Endothelial cell of umbilical vein (primary cell): ENCODE data around the gene TP53BP1. TPM values are rescaled to one million over a fixed set of nuclear protein-coding genes. Genes with fewer than 3 reads are reported as not detected.

ENCODE experiments used
- BruUV-seq: library from RNA; stranded (reverse); fragments of 400-500 nt; replicated peaks from 2 replicates; lab custom pipeline; 2021; lab: Mats Ljungman, UMichigan
- CTCF ChIA-PET: fragments of 300-600, 350-600 bp; sonication (Branson Sonifier 250); formaldehyde crosslinking; loops from one replicate; lab custom pipeline; 2021; ENCODE audit warnings: antibody characterized with exemption, inconsistent platforms; lab: Charles Lee
- POLR2A ChIA-PET: fragments of 300-600, 350-600 bp; sonication (Branson Sonifier 250); formaldehyde crosslinking; loops from one replicate; lab custom pipeline; 2021; ENCODE audit warnings: antibody characterized with exemption, inconsistent platforms; lab: Charles Lee
- DNase-seq: peaks from one replicate; pipeline ENCODE4 v3.0.0-alpha.2; 2011; ENCODE audit warnings: low read depth, low spot score
- FAIRE-seq: peaks from 2 replicates; lab custom pipeline; 2011; peaks lifted over from hg19 to GRCh38; lab: Jason Lieb, UNC
- H2AFZ ChIP-seq: 2 replicates; pipeline ENCODE4 v1.6.0; 2012; ENCODE audit warnings: low read depth, low read length, control low read depth, inconsistent platforms
- H3K27ac ChIP-seq: 2 replicates; pipeline ENCODE4 v1.5.1; 2011; ENCODE audit warnings: low read depth, mild to moderate bottlenecking, control low read depth, low read length, moderate library complexity; ENCODE audit not compliant: insufficient read depth
- H3K27me3 ChIP-seq, 2 experiments: 2 replicates each; pipeline versions ENCODE4 v1.6.0 to v1.6.1; 2011; ENCODE audit warnings: low read length in 2 of 2, mixed read lengths in 1 of 2; ENCODE audit not compliant: control insufficient read depth in 2 of 2, insufficient read depth in 2 of 2
- H3K36me3 ChIP-seq, 2 experiments: 2 replicates in 1 of 2; 3 replicates in 1 of 2; pipeline ENCODE4 v1.5.1; 2011; ENCODE audit warnings: low read length in 2 of 2, mild to moderate bottlenecking in 1 of 2, moderate library complexity in 1 of 2; ENCODE audit not compliant: control insufficient read depth in 2 of 2, insufficient read depth in 2 of 2; ENCODE audit errors: extremely low read depth in 1 of 2
- H3K4me1 ChIP-seq: 3 replicates; pipeline ENCODE4 v1.5.1; 2011; ENCODE audit warnings: mild to moderate bottlenecking, low read length; ENCODE audit not compliant: control insufficient read depth, insufficient read depth; ENCODE audit errors: extremely low read depth
- H3K4me2 ChIP-seq: 2 replicates; pipeline ENCODE4 v1.6.1; 2011; ENCODE audit warnings: low read length, control low read depth, mixed read lengths; ENCODE audit not compliant: insufficient read depth
- H3K4me3 ChIP-seq, 3 experiments: fragments of 200-600 bp in 1 of 3; sonication (generic), shearing (Covaris generic) in 1 of 3; replicated peaks in 1 of 3; 2 replicates each; pipeline ENCODE4 v1.5.1; 2011 to 2016; ENCODE audit warnings: control low read depth in 3 of 3, low read length in 3 of 3, mild to moderate bottlenecking in 2 of 3, inconsistent platforms in 1 of 3, low read depth in 1 of 3, moderate library complexity in 1 of 3; ENCODE audit not compliant: insufficient read depth in 1 of 3
- H3K79me2 ChIP-seq: 2 replicates; pipeline ENCODE4 v1.6.0; 2012; ENCODE audit warnings: low read length, inconsistent platforms; ENCODE audit not compliant: control insufficient read depth, insufficient read depth
- H3K9ac ChIP-seq: replicated peaks from 2 replicates; pipeline ENCODE3; 2011; ENCODE audit warnings: low read length, control low read depth; ENCODE audit not compliant: insufficient read depth; ENCODE audit errors: extremely low read depth
- H3K9me1 ChIP-seq: replicated peaks from 3 replicates; pipeline ENCODE4 v1.6.0; 2011; ENCODE audit warnings: mild to moderate bottlenecking, low read length; ENCODE audit not compliant: control insufficient read depth, insufficient read depth; ENCODE audit errors: extremely low read depth
- H3K9me3 ChIP-seq: replicated peaks from 2 replicates; pipeline ENCODE4 v1.5.1; 2012; ENCODE audit warnings: low read length, inconsistent platforms; ENCODE audit not compliant: control insufficient read depth, insufficient read depth
- H4K20me1 ChIP-seq: replicated peaks from 2 replicates; pipeline ENCODE3; 2011; ENCODE audit warnings: mild to moderate bottlenecking, low read length; ENCODE audit not compliant: control insufficient read depth, insufficient read depth; ENCODE audit errors: extremely low read depth
- CTCF ChIP-seq, 2 donors: IDR thresholded peaks; 1 replicate in 1 of 2; 2 replicates in 1 of 2; pipeline ENCODE4 v1.5.1; 2011; ENCODE audit warnings: low read length in 2 of 2, mild to moderate bottlenecking in 2 of 2, moderate library complexity in 2 of 2, control low read depth in 1 of 2, inconsistent platforms in 1 of 2, low read depth in 1 of 2; ENCODE audit not compliant: insufficient read depth in 1 of 2; ENCODE audit errors: extremely low read depth in 1 of 2
- FOS ChIP-seq: IDR thresholded peaks from 2 replicates; pipeline ENCODE4 v1.6.1; 2011; ENCODE audit warnings: mild to moderate bottlenecking, low read length, moderate library complexity, borderline replicate concordance; ENCODE audit not compliant: insufficient read depth
- GATA2 ChIP-seq: IDR thresholded peaks from 2 replicates; pipeline ENCODE4 v1.7.0; 2011; ENCODE audit warnings: low read depth, mild to moderate bottlenecking, moderate library complexity, mixed read lengths, low read length; ENCODE audit not compliant: insufficient read length, insufficient read depth
- JUN ChIP-seq: IDR thresholded peaks from 2 replicates; pipeline ENCODE4 v1.6.1; 2011; ENCODE audit warnings: borderline replicate concordance, low read depth; ENCODE audit not compliant: insufficient read length, insufficient read depth
- POLR2A ChIP-seq: IDR thresholded peaks from 2 replicates; pipeline ENCODE4 v1.6.1; 2012; ENCODE audit warnings: low read depth, mild to moderate bottlenecking, control low read depth, low read length
- POLR2AphosphoS5 ChIP-seq: IDR thresholded peaks from 2 replicates; pipeline ENCODE4 v1.6.1; 2012; ENCODE audit warnings: low read depth, mild to moderate bottlenecking, control low read depth, low read length, moderate library complexity; ENCODE audit not compliant: insufficient read depth
- dilution Hi-C: fragments of 300-500 bp; cut with MboI; formaldehyde crosslinking; loops from one replicate; pipeline ENCODE4 v1.15.0; 2019; ENCODE audit warnings: low sequenced_read_pairs; ENCODE audit not compliant: extremely low pct_ligation_motif_present
- intact Hi-C: fragments of 100-400 bp; cut with micrococcal nuclease; formaldehyde crosslinking; loops from one replicate; pipeline ENCODE4 v1.10.0; 2022
- polyA plus RNA-seq, 4 experiments: library from polyadenylated mRNA; depleted of rRNA in 3 of 4; stranded (reverse) in 3 of 4; unstranded in 1 of 4; fragments of >200 nt; gene quantifications; 2 replicates each; pipeline versions ENCODE4 v1.2.1 to v1.2.3, GENCODE V29; 2011 to 2012; ENCODE audit warnings: missing spikeins in 1 of 4
- total RNA-seq: library from RNA; stranded (reverse); gene quantifications from 2 replicates; pipeline ENCODE4 v1.2.3, GENCODE V29; 2021
- TF ChIP-seq, protein P1 (sequence below): IDR thresholded peaks from 2 replicates; pipeline ENCODE4 v1.6.1; 2011; ENCODE audit not compliant: insufficient read depth, insufficient read length

The TP53BP1 gene
- total and polyA plus RNA-seq, 2 donors (not counting 3 experiments of a cell fraction or from before 2014, with no cell fraction given) = 28.1 to 59.5 TPM

DNA sequence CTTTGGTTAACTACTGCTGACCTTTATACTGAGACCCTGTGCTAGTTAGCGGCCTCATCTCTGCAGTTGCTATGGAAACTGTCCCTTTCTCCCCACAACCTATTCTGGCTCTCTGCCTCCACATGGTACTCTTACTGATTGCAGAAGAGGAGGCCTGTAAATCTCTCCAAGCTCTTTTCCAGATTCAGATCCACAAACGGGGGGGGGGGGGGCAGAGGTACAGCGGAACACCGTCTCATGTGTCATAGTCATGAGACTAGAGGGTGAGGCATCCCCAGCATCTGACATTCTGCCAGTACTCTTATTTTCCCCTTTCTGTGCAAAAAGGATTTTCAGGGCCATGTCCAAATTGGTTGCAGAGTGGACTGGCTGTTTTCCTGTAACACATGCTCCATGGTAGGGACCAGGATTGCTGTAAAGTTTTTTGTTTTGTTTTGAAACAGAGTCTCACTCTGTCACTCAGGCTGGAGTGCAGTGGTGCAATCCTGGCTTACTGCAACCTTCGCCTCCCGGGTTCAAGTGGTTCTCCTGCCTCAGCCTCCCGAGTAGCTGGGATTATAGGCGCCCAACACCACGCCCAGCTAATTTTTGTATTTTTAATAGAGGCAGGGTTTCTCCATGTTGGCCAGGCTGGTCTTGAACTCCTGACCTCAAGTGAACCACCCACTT, 16.2 kb upstream of the TP53BP1 start:
- peaks cover 24% of the 10 kb centered on the region for H3K4me1 ChIP-seq
- CTCF ChIA-PET = no interaction called here
- H3K27me3 ChIP-seq = peaks cover 0 to 2% of the 10 kb centered on the region in 2 experiments
- dilution Hi-C loops = no loop called here
- no peaks in the 10 kb centered on the region for H4K20me1 ChIP-seq
- no peak overlapping the region for H2AFZ ChIP-seq
- POLR2A ChIA-PET = no interaction called here
- H3K9ac ChIP-seq = no peak overlapping the region
- intact Hi-C loops = no loop called here
- no peaks in the 10 kb centered on the region for H3K9me3 ChIP-seq
- no peaks in the 10 kb centered on the region for H3K36me3 ChIP-seq
- DNase-seq (no peak), FAIRE-seq (no peak)
- no peaks in the 10 kb centered on the region for H3K9me1 ChIP-seq
- no peaks in the 10 kb centered on the region for H3K79me2 ChIP-seq
- H3K4me3 ChIP-seq = no peak overlapping the region
- H3K4me2 ChIP-seq = no peak overlapping the region
- H3K27ac ChIP-seq = no peak overlapping the region
- TF ChIP-seq POLR2AphosphoS5 (no peak), JUN (no peak), GATA2 (no peak), FOS (no peak), POLR2A (no peak), CTCF (IDR thresholded peaks at IDR 0.05; ENCODE audit: extremely low read depth in 1 of 2, insufficient read depth in 1 of 2, low read depth in 1 of 2, low read length in 2 of 2) (no peak)
- TF ChIP-seq, protein P1, sequence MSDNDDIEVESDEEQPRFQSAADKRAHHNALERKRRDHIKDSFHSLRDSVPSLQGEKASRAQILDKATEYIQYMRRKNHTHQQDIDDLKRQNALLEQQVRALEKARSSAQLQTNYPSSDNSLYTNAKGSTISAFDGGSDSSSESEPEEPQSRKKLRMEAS = no peak
- no TSS peak for BruUV-seq
